H9 (cell line): Measurements from ENCODE around the gene DOCK9. TPM values are rescaled to one million over a fixed set of nuclear protein-coding genes. Genes with fewer than 3 reads are reported as not detected.

Source experiments
- DNase-seq: peaks from one replicate; pipeline ENCODE4 v3.0.0-alpha.2; 2017
- H2AFZ ChIP-seq: one replicate; pipeline ENCODE4 v1.6.1; 2013; ENCODE audit warnings: mild to moderate bottlenecking, low read length, control low read depth, moderate library complexity
- H2AK5ac ChIP-seq: 2 replicates; pipeline ENCODE4 v1.6.1; 2013; ENCODE audit warnings: low read length, control low read depth, mixed read lengths; ENCODE audit not compliant: insufficient read length
- H2BK120ac ChIP-seq: one replicate; pipeline ENCODE4 v1.6.1; 2013; ENCODE audit warnings: low read depth, mild to moderate bottlenecking, low read length, control low read depth, inconsistent platforms; ENCODE audit not compliant: poor library complexity, severe bottlenecking
- H2BK12ac ChIP-seq: 2 replicates; pipeline ENCODE4 v1.6.1; 2013; ENCODE audit warnings: low read length, control low read depth, mixed read lengths, low read depth; ENCODE audit not compliant: insufficient read length
- H2BK15ac ChIP-seq: 2 replicates; pipeline ENCODE4 v1.6.1; 2013; ENCODE audit warnings: low read depth, low read length, control low read depth
- H2BK20ac ChIP-seq: one replicate; pipeline ENCODE4 v1.6.1; 2013; ENCODE audit warnings: low read depth, mild to moderate bottlenecking, low read length, control low read depth, inconsistent platforms; ENCODE audit not compliant: poor library complexity, severe bottlenecking
- H2BK5ac ChIP-seq: 2 replicates; pipeline ENCODE4 v1.6.1; 2013; ENCODE audit warnings: low read length, control low read depth, mixed read lengths; ENCODE audit not compliant: insufficient read length
- H3K14ac ChIP-seq: 2 replicates; pipeline ENCODE4 v1.6.1; 2013; ENCODE audit warnings: low read length, control low read depth; ENCODE audit not compliant: insufficient read depth
- H3K18ac ChIP-seq: 2 replicates; pipeline ENCODE4 v1.6.1; 2013; ENCODE audit warnings: low read depth, mild to moderate bottlenecking, mixed read lengths, low read length, control low read depth; ENCODE audit not compliant: insufficient read length
- H3K23ac ChIP-seq: 2 replicates; pipeline ENCODE4 v1.6.1; 2013; ENCODE audit warnings: low read length, control low read depth, mixed read lengths, low read depth; ENCODE audit not compliant: insufficient read length
- H3K23me2 ChIP-seq: 2 replicates; pipeline ENCODE4 v1.6.1; 2013; ENCODE audit warnings: low read depth, mild to moderate bottlenecking, mixed read lengths, low read length, control low read depth; ENCODE audit not compliant: insufficient read length, poor library complexity, severe bottlenecking
- H3K27ac ChIP-seq: 2 replicates; pipeline ENCODE4 v1.5.1; 2013; ENCODE audit warnings: low read length, control low read depth, mixed read lengths, low read depth; ENCODE audit not compliant: insufficient read length
- H3K27me3 ChIP-seq: 2 replicates; pipeline ENCODE4 v1.6.1; 2013; ENCODE audit warnings: low read length, control low read depth, inconsistent platforms; ENCODE audit not compliant: insufficient read depth
- H3K4ac ChIP-seq: 2 replicates; pipeline ENCODE4 v1.6.1; 2013; ENCODE audit warnings: low read depth, mild to moderate bottlenecking, control low read depth, inconsistent platforms, low read length, moderate library complexity
- H3K4me1 ChIP-seq: 2 replicates; pipeline ENCODE4 v1.6.1; 2013; ENCODE audit warnings: low read length, control low read depth, inconsistent platforms; ENCODE audit not compliant: insufficient read depth
- H3K4me2 ChIP-seq: 2 replicates; pipeline ENCODE4 v1.6.1; 2013; ENCODE audit warnings: low read length, control low read depth, mixed read lengths; ENCODE audit not compliant: insufficient read length, insufficient read depth
- H3K56ac ChIP-seq: 2 replicates; pipeline ENCODE4 v1.6.1; 2013; ENCODE audit warnings: low read depth, mild to moderate bottlenecking, mixed read lengths, low read length, control low read depth; ENCODE audit not compliant: insufficient read length
- H3K79me1 ChIP-seq: 2 replicates; pipeline ENCODE4 v1.6.1; 2013; ENCODE audit warnings: low read depth, mild to moderate bottlenecking, moderate library complexity, low read length, control low read depth, inconsistent platforms; ENCODE audit not compliant: insufficient read depth, poor library complexity, severe bottlenecking
- H3K79me2 ChIP-seq: 2 replicates; pipeline ENCODE4 v1.6.1; 2013; ENCODE audit warnings: low read length, control low read depth, inconsistent platforms; ENCODE audit not compliant: insufficient read depth
- H3K9ac ChIP-seq: 2 replicates; pipeline ENCODE4 v1.6.1; 2013; ENCODE audit warnings: low read length, control low read depth, mixed read lengths; ENCODE audit not compliant: insufficient read length; ENCODE audit errors: extremely low read depth
- H3K9me3 ChIP-seq: one replicate; pipeline ENCODE4 v1.6.1; 2013; ENCODE audit warnings: low read depth, low read length, inconsistent platforms; ENCODE audit not compliant: control insufficient read depth
- H3T11ph ChIP-seq: one replicate; pipeline ENCODE4 v1.6.1; 2013; ENCODE audit warnings: mild to moderate bottlenecking, low read length, control low read depth, inconsistent platforms
- H4K20me1 ChIP-seq: one replicate; pipeline ENCODE4 v1.6.1; 2013; ENCODE audit not compliant: control insufficient read depth, insufficient read length, insufficient read depth
- H4K5ac ChIP-seq: 2 replicates; pipeline ENCODE4 v1.6.1; 2013; ENCODE audit warnings: low read depth, mild to moderate bottlenecking, mixed read lengths, low read length, control low read depth; ENCODE audit not compliant: insufficient read length
- H4K8ac ChIP-seq: replicated peaks from 2 replicates; pipeline ENCODE4 v1.6.1; 2013; ENCODE audit warnings: low read length, control low read depth, mixed read lengths, low read depth; ENCODE audit not compliant: insufficient read length
- H4K91ac ChIP-seq: 2 replicates; pipeline ENCODE4 v1.6.1; 2013; ENCODE audit warnings: low read depth, mild to moderate bottlenecking, moderate library complexity, mixed read lengths, low read length, control low read depth; ENCODE audit not compliant: insufficient read length
- H3K27ac Mint-ChIP-seq, 3 experiments: 2 replicates in 2 of 3; 3 replicates in 1 of 3; pipeline ENCODE4 v1.8.0; 2020 to 2021; ENCODE audit warnings: mixed read lengths in 3 of 3, mild to moderate bottlenecking in 1 of 3, moderate library complexity in 1 of 3
- H3K27me3 Mint-ChIP-seq: 2 replicates; pipeline ENCODE4 v1.8.0; 2021; ENCODE audit warnings: low read depth, mild to moderate bottlenecking, moderate library complexity, mixed read lengths
- H3K36me3 Mint-ChIP-seq, 3 experiments: 2 replicates in 2 of 3; 3 replicates in 1 of 3; pipeline ENCODE4 v1.8.0; 2020 to 2021; ENCODE audit warnings: low read depth in 3 of 3, mixed read lengths in 3 of 3; ENCODE audit not compliant: insufficient read depth in 1 of 3
- H3K4me1 Mint-ChIP-seq, 2 experiments: 2 replicates each; pipeline ENCODE4 v1.8.0; 2020; ENCODE audit warnings: mixed read lengths in 2 of 2
- H3K4me3 Mint-ChIP-seq, 2 experiments: 2 replicates in 1 of 2; 3 replicates in 1 of 2; pipeline ENCODE4 v1.8.0; 2020 to 2021; ENCODE audit warnings: mild to moderate bottlenecking in 2 of 2, mixed read lengths in 2 of 2, moderate library complexity in 1 of 2
- H3K9me3 Mint-ChIP-seq, 2 experiments: 2 replicates in 1 of 2; 3 replicates in 1 of 2; pipeline ENCODE4 v1.8.0; 2020; ENCODE audit warnings: mild to moderate bottlenecking in 2 of 2, mixed read lengths in 2 of 2, moderate library complexity in 1 of 2
- CTCF ChIP-seq: fragments of 200-600 bp; sonication (generic); conservative IDR thresholded peaks from 3 replicates; pipeline ENCODE4 v1.8.0; 2021; ENCODE audit warnings: antibody characterized with exemption, mild to moderate bottlenecking
- WGBS: extraction: QIAGEN DNeasy Blood & Tissue Kit; methylation state at CpG from one replicate; pipeline ENCODE4 v1.1.7; 2013; ENCODE audit warnings: missing lambda C conversion rate, low lambda C conversion rate, mixed read lengths; ENCODE audit not compliant: insufficient read length; ENCODE audit errors: extremely low coverage; 5-methylcytosine and 5-hydroxymethylcytosine counted together
- total RNA-seq: library from RNA; stranded (reverse); gene quantifications from 2 replicates; pipeline ENCODE4 v1.2.1, GENCODE V29; 2021

The DOCK9 gene
- total RNA-seq, 1 experiment from 2014 or later = 23.0 TPM

- no peak overlapping the region for H2BK15ac ChIP-seq
- no peak overlapping the region for H3K4me2 ChIP-seq
Measured at GRCh38 chr13:98835156-98835555, 142.7 kb downstream of the DOCK9 start.

More at GRCh38 chr13:98835156-98835555, 142.7 kb downstream of the DOCK9 start:
- Histone ChIP-seq H3K23me2 (no peaks in the 10 kb centered on the region), H4K5ac (no peak overlapping the region), H3K27ac (no peak overlapping the region), H4K20me1 (no peaks in the 10 kb centered on the region), H3K56ac (no peak overlapping the region), H3K4ac (no peak overlapping the region), H2AK5ac (no peak overlapping the region), H3K14ac (no peak overlapping the region), H3K18ac (no peak overlapping the region), H4K8ac (no peak overlapping the region), H2BK12ac (no peak overlapping the region), H3K79me1 (no peaks in the 10 kb centered on the region), H2BK5ac (no peak overlapping the region), H3K27me3 (no peaks in the 10 kb centered on the region), H3K9ac (no peak overlapping the region), H2AFZ (no peak overlapping the region), H3K79me2 (no peaks in the 10 kb centered on the region), H2BK120ac (no peak overlapping the region), H3K9me3 (no peaks in the 10 kb centered on the region), H4K91ac (no peak overlapping the region), H3K4me1 (peaks cover 2% of the 10 kb centered on the region; the same call in 1 of the 2 replicates), H2BK20ac (no peak overlapping the region), H3K23ac (no peak overlapping the region), H3T11ph (no peak overlapping the region)
- H3K4me1 Mint-ChIP-seq = peaks cover 20 to 22% of the 10 kb centered on the region in 2 experiments
- no peak for DNase-seq
- TF ChIP-seq CTCF = no peak
- H3K27me3 Mint-ChIP-seq = no peaks in the 10 kb centered on the region
- no CpG with 5 or more reads among the region's 3 CpGs for WGBS
- no peaks in the 10 kb centered on the region; a peak in 1 of 7 replicates for H3K36me3 Mint-ChIP-seq
- H3K27ac Mint-ChIP-seq = no peak overlapping the region
- H3K4me3 Mint-ChIP-seq = no peak overlapping the region
- no peaks in the 10 kb centered on the region for H3K9me3 Mint-ChIP-seq
